GM12878 (cell line): ENCODE measurements around the gene EML1. TPM values are rescaled to one million over a fixed set of nuclear protein-coding genes. Genes with fewer than 3 reads are reported as not detected.

Source experiments
- ATAC-seq: fragments of 200-7000 bp; cut with Tn5 transposase; 3 replicates; pipeline ENCODE4 v1.9.1; 2020; ENCODE audit warnings: mild to moderate bottlenecking, moderate library complexity
- BruUV-seq: library from RNA; stranded (reverse); fragments of 400-500 nt; replicated peaks from 2 replicates; lab custom pipeline; 2021; lab: Mats Ljungman, UMichigan
- CTCF ChIA-PET: fragments of 300-600 bp; sonication (Branson Sonifier 250); formaldehyde crosslinking; extraction: SDS; loops from one replicate; lab custom pipeline; 2021; ENCODE audit warnings: inconsistent platforms; lab: Yijun Ruan, JAX
- POLR2A ChIA-PET: fragments of 350-600 bp; formaldehyde crosslinking; extraction: SDS; loops from one replicate; lab custom pipeline; 2021; ENCODE audit warnings: inconsistent platforms; lab: Charles Lee
- RAD21 ChIA-PET: fragments of 300-600 bp; sonication (Branson Sonifier 250); formaldehyde crosslinking; loops from one replicate; lab custom pipeline; 2023; ENCODE audit warnings: antibody characterized with exemption; ENCODE audit not compliant: unreplicated experiment; lab: Charles Lee
- SMC1A ChIA-PET: fragments of 300-600 bp; sonication (Branson Sonifier 250); formaldehyde crosslinking; loops from one replicate; lab custom pipeline; 2023; ENCODE audit not compliant: unreplicated experiment, uncharacterized antibody; lab: Charles Lee
- DNase-seq: peaks from one replicate; pipeline ENCODE4 v3.0.0-alpha.2; 2011; ENCODE audit warnings: low read depth, low spot score
- FAIRE-seq: peaks from 3 replicates; lab custom pipeline; 2011; peaks lifted over from hg19 to GRCh38; lab: Jason Lieb, UNC
- H2AFZ ChIP-seq: 2 replicates; pipeline ENCODE4 v1.6.0; 2011; ENCODE audit warnings: low read depth, low read length, control low read depth; ENCODE audit not compliant: control insufficient read depth
- H3K27ac ChIP-seq: 2 replicates; pipeline ENCODE4 v1.5.1; 2011; ENCODE audit warnings: control low read depth; ENCODE audit not compliant: control insufficient read depth, insufficient read depth
- H3K27me3 ChIP-seq, 2 experiments: replicated peaks in 1 of 2; 2 replicates each; pipeline versions ENCODE4 v1.6.0 to v1.6.1; 2011; ENCODE audit warnings: low read length in 1 of 2; ENCODE audit not compliant: control insufficient read depth in 2 of 2, insufficient read depth in 2 of 2
- H3K36me3 ChIP-seq, 2 experiments: 2 replicates each; pipeline ENCODE4 v1.5.1; 2011; ENCODE audit warnings: low read length in 1 of 2; ENCODE audit not compliant: control insufficient read depth in 2 of 2, insufficient read depth in 2 of 2
- H3K4me1 ChIP-seq: 2 replicates; pipeline ENCODE4 v1.6.1; 2011; ENCODE audit warnings: mild to moderate bottlenecking, low read length, moderate library complexity, mixed read lengths; ENCODE audit not compliant: control insufficient read depth, insufficient read depth
- H3K4me2 ChIP-seq: 2 replicates; pipeline ENCODE4 v1.6.0; 2011; ENCODE audit warnings: control low read depth; ENCODE audit not compliant: control insufficient read depth, insufficient read depth
- H3K4me3 ChIP-seq: fragments of 200-600 bp; sonication (generic); 2 replicates; pipeline ENCODE4 v1.5.1; 2016
- H3K79me2 ChIP-seq: 2 replicates; pipeline ENCODE4 v1.6.0; 2011; ENCODE audit warnings: low read length; ENCODE audit not compliant: control insufficient read depth, insufficient read depth
- H3K9ac ChIP-seq: 2 replicates; pipeline ENCODE4 v1.8.0; 2011; ENCODE audit warnings: low read length, control low read depth, mixed read lengths; ENCODE audit not compliant: control insufficient read depth, insufficient read depth
- H3K9me3 ChIP-seq: replicated peaks from 3 replicates; pipeline ENCODE4 v1.5.1; 2011; ENCODE audit warnings: mild to moderate bottlenecking, low read length; ENCODE audit not compliant: control insufficient read depth, insufficient read depth
- H4K20me1 ChIP-seq: 2 replicates; pipeline ENCODE4 v1.6.0; 2011; ENCODE audit not compliant: control insufficient read depth, insufficient read depth
- CTCF ChIP-seq, 3 experiments: IDR thresholded peaks in 2 of 3; conservative IDR thresholded peaks in 1 of 3; 2 replicates each; pipeline ENCODE4 v1.5.1; 2011; ENCODE audit warnings: low read depth in 3 of 3, low read length in 3 of 3, mild to moderate bottlenecking in 3 of 3, control low read depth in 2 of 3, moderate library complexity in 2 of 3, inconsistent platforms in 1 of 3, mixed read lengths in 1 of 3; ENCODE audit not compliant: control insufficient read depth in 2 of 3, insufficient read depth in 1 of 3; ENCODE audit errors: extremely low read depth in 1 of 3
- IKZF2 ChIP-seq, 2 experiments: fragments of 450-650 bp; IDR thresholded peaks; 2 replicates each; pipeline ENCODE4 v1.6.1; 2017; ENCODE audit warnings: mild to moderate bottlenecking in 2 of 2, moderate library complexity in 2 of 2
- MEF2B ChIP-seq: fragments of 450-650 bp; IDR thresholded peaks from 2 replicates; pipeline ENCODE4 v1.6.1; 2018; ENCODE audit warnings: mild to moderate bottlenecking, moderate library complexity; ENCODE audit not compliant: partially characterized antibody, poor library complexity, severe bottlenecking
- RAD51 ChIP-seq: fragments of 450-650 bp; IDR thresholded peaks from 2 replicates; pipeline ENCODE4 v1.6.1; 2016; ENCODE audit warnings: moderate library complexity, mild to moderate bottlenecking, inconsistent platforms
- WGBS: methylation state at CpG from one replicate; pipeline ENCODE4 v1.1.6; 2016; ENCODE audit warnings: low lambda C conversion rate; ENCODE audit not compliant: insufficient replicate concordance, insufficient coverage; ENCODE audit errors: missing lambda C conversion rate; 5-methylcytosine and 5-hydroxymethylcytosine counted together
- in situ Hi-C: fragments of 300-500 bp; cut with MboI; formaldehyde crosslinking; loops from 9 replicates; pipeline ENCODE4 v1.14.3; 2018; ENCODE audit warnings: mixed read lengths
- intact Hi-C: fragments of 100-400 bp; cut with micrococcal nuclease; formaldehyde crosslinking; loops from one replicate; pipeline ENCODE4 v1.14.2; 2022; ENCODE audit not compliant: unreplicated experiment
- polyA plus RNA-seq, 11 experiments: library from polyadenylated mRNA; depleted of rRNA in 4 of 11; unstranded in 6 of 11; stranded (reverse) in 5 of 11; fragments of >200 nt; fragmentation: Nextera tagmentation in 4 of 11; fragmentation: Illumina TruSeq in 1 of 11; extraction: Ambion mirVana in 4 of 11; extraction: Trizol in 1 of 11; gene quantifications; 1 replicate in 1 of 11; 2 replicates in 10 of 11; pipeline versions ENCODE4 v1.2.1 to v1.2.3, GENCODE V29; 2011 to 2016; ENCODE audit warnings: inconsistent platforms in 2 of 11, missing spikeins in 2 of 11, low read depth in 1 of 11
- total RNA-seq, 4 experiments: library from RNA; depleted of rRNA in 3 of 4; stranded (reverse); fragments of >200 nt in 3 of 4; fragmentation: Illumina TruSeq in 1 of 4; extraction: Trizol in 1 of 4; gene quantifications; 2 replicates each; pipeline versions ENCODE4 v1.2.1 to v1.2.3, GENCODE V29; 2013 to 2021
- TF ChIP-seq, protein P1 (sequence below): IDR thresholded peaks from 2 replicates; pipeline ENCODE4 v1.6.1; 2011; ENCODE audit warnings: mild to moderate bottlenecking, low read depth, low read length, moderate library complexity; ENCODE audit not compliant: insufficient replicate concordance

The EML1 gene
- total and polyA plus RNA-seq, 10 of the 15 experiments (the other 5 are each of a cell fraction or from before 2014, with no cell fraction given) = 0.05 to 3.4 (median 0.11) TPM; not detected in 3

GRCh38 chr14:99937475-99938244 lies 144.4 kb downstream of the EML1 start:
- RAD21 ChIA-PET = interaction anchor here (0.7 kb wide), 1 partner anchor 10 kb away, joined by 3 read pairs; no protein-coding TSS in a partner anchor
- peak; percentile 62 for ATAC-seq
- Histone ChIP-seq H3K4me2 (peak overlapping the region; percentile 15; the same call in 1 of the 2 replicates), H3K27me3 (0 out of 4 replicates have a peak, but pooled peaks cover 0 to 1% of the 10 kb centered on the region in 2 experiments), H3K9ac (no peak overlapping the region), H3K4me1 (peaks cover 8% of the 10 kb centered on the region; the same call in 1 of the 2 replicates), H3K4me3 (no peak overlapping the region), H3K27ac (no peak overlapping the region), H4K20me1 (no peaks in the 10 kb centered on the region), H3K36me3 (no peaks in the 10 kb centered on the region), H3K79me2 (no peaks in the 10 kb centered on the region), H3K9me3 (no peaks in the 10 kb centered on the region), H2AFZ (no peak overlapping the region)
- intact Hi-C loops = no loop called here
- 28% methylated on average over 14 of the region's 14 CpGs for WGBS
- no peak for DNase-seq
- POLR2A ChIA-PET = interaction anchor here (0.6 kb wide), 1 partner anchor 92 kb away, joined by 4 read pairs; no protein-coding TSS in a partner anchor
- in situ Hi-C loops = no loop called here
- TF ChIP-seq MEF2B (no peak), RAD51 (0 out of 2 replicates have a peak, but pooled peaks have one; percentile 21), IKZF2 (IDR thresholded peaks at IDR 0.05) (0 out of 4 replicates have a peak, but pooled peaks of 1 of the 2 experiments have one; percentile 33), CTCF (IDR thresholded peaks at IDR 0.05 in 2 of 3, conservative IDR thresholded peaks at IDR 0.05 in 1 of 3; ENCODE audit: control insufficient read depth in 2 of 3, extremely low read depth in 1 of 3, insufficient read depth in 1 of 3, low read depth in 3 of 3, low read length in 3 of 3) (no peak)
- TF ChIP-seq, protein P1, sequence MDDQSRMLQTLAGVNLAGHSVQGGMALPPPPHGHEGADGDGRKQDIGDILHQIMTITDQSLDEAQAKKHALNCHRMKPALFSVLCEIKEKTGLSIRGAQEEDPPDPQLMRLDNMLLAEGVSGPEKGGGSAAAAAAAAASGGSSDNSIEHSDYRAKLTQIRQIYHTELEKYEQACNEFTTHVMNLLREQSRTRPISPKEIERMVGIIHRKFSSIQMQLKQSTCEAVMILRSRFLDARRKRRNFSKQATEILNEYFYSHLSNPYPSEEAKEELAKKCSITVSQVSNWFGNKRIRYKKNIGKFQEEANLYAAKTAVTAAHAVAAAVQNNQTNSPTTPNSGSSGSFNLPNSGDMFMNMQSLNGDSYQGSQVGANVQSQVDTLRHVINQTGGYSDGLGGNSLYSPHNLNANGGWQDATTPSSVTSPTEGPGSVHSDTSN = no peak
- CTCF ChIA-PET = interaction anchor here (1.0 to 1.9 kb wide), 3 partner anchors 8 to 10 kb away, joined by 3 to 5 read pairs (median 4); no protein-coding TSS in a partner anchor
- no peak for FAIRE-seq
- SMC1A ChIA-PET = no interaction called here
- no TSS peak for BruUV-seq
